T47D (cell line): ENCODE results near the gene SLK.

Experiments used
- DNase-seq, 2 experiments: peaks; one replicate each; pipeline versions ENCODE4 v3.0.0 to v3.0.0-alpha.2; 2011 to 2012; ENCODE audit warnings: low read depth in 1 of 2, low spot score in 1 of 2
- JUND ChIP-seq: IDR thresholded peaks from 2 replicates; pipeline ENCODE4 v1.6.1; 2012; ENCODE audit warnings: low read depth
- in situ Hi-C: cut with HindIII; loops from 2 replicates; pipeline ENCODE4 v1.10.0; 2016; ENCODE audit warnings: low sequenced_read_pairs, low pct_unique_long_range_greater_than_20kb

Gene SLK

GRCh38 chr10:104033401-104033930 lies 66.5 kb downstream of the SLK start:
- in situ Hi-C loops = no loop called here
- no peak for TF ChIP-seq JUND
- no peak for DNase-seq

GRCh38 chr10:104033966-104034365 lies 67.0 kb downstream of the SLK start:
- in situ Hi-C loops = no loop called here
- DNase-seq = no peak

GRCh38 chr10:104034401-104035193 lies 67.7 kb downstream of the SLK start:
- DNase-seq = no peak
- in situ Hi-C loops = no loop called here
- no peak for TF ChIP-seq JUND

More at GRCh38 chr10:104033966-104034365, 67.0 kb downstream of the SLK start:
- TF ChIP-seq JUND = no peak

- no peak for DNase-seq
- in situ Hi-C loops = no loop called here
- no peak for TF ChIP-seq JUND
These were observed 68.5 kb downstream of the SLK start for GRCh38 chr10:104035194-104036068.

GRCh38 chr10:104036069-104036384 lies 69.1 kb downstream of the SLK start:
- DNase-seq = no peak
- no peak for TF ChIP-seq JUND
- in situ Hi-C loops = no loop called here

- no peak for DNase-seq
- in situ Hi-C loops = no loop called here
- TF ChIP-seq JUND = no peak
These were observed 69.7 kb downstream of the SLK start for GRCh38 chr10:104036518-104037260.

- TF ChIP-seq JUND = no peak
- DNase-seq = no peak
- in situ Hi-C loops = no loop called here
These were observed 70.5 kb downstream of the SLK start for GRCh38 chr10:104037261-104037951.

GRCh38 chr10:104038537-104038936 lies 71.6 kb downstream of the SLK start:
- no peak for DNase-seq
- in situ Hi-C loops = no loop called here

GRCh38 chr10:104038958-104039752 lies 72.2 kb downstream of the SLK start:
- TF ChIP-seq JUND = no peak
- in situ Hi-C loops = no loop called here
- no peak for DNase-seq

More at GRCh38 chr10:104038537-104038936, 71.6 kb downstream of the SLK start:
- TF ChIP-seq JUND = no peak

- DNase-seq = no peak
- TF ChIP-seq JUND = no peak
- in situ Hi-C loops = no loop called here
These were observed 73.4 kb downstream of the SLK start for GRCh38 chr10:104040382-104040781.
